Stimulated activated CD4-positive, alpha-beta T cell treated with anti-CD3 and anti-CD28 coated beads, Interleukin-1b, Interleukin-23, amount 100 ng/mL, for 48 hours (primary cell): ENCODE measurements around the gene TSG101.

Experiments
- DNase-seq: peaks from one replicate; pipeline ENCODE4 v3.0.0-alpha.2; 2020

The TSG101 gene

DNA sequence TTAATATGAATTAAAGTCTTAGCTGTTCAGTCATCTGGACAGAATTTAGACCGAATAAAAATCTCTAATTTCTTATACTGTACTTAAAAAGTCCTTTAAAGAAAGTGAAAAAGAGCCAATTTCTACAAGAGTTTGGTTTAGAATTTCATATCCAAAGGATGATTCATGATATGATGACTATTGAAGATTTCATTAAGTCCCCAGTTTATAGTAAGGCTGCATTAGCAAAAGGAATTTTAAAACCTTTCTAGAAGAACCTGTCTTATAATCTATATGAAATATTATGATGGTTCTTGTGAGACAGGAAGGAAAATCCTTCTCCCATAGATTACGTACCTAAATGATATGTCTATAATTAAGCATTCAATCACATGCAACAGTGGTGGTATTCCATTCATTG lies 34.8 kb downstream of the TSG101 start:
- DNase-seq: no peak

DNA sequence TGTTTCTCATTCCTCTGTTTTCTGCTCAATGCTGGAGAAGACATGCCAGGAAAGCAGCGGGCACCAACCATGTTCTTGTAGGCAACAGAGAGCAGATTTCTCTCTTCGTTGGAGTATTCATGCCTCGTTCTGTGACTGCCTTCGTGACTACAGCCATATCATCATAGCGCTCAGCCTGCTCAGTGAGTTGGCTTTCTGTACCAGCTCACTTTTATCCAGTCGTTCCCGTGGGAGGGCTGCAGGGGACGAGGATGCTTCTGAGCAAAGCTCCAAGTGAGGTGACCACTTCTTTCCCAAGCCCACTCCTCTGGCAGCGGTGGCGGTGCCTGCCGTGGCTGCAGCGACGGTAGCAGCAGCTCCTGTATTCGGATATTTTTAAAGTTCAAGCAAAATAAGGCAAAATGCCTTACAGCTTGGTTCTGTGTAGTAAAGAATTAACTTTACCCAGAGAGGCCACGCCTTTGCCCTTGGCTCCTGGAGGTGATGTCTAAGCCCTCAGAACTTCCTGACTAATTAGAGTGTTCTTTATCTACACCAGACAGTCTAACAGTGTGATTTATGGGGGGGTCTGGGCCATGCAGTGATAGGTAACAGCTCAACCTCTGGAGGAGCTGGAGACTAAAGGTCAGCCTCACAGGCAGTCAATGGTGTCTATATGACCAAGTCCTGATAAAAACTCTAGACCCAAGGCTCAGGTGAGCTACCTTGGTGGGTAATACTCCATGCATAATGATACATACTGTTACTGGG lies 35.8 kb downstream of the TSG101 start:
- no peak for DNase-seq

- DNase-seq: no peak
Observed at GRCh38 chr11:18490319-18490718, 36.4 kb downstream of the TSG101 start.

DNA sequence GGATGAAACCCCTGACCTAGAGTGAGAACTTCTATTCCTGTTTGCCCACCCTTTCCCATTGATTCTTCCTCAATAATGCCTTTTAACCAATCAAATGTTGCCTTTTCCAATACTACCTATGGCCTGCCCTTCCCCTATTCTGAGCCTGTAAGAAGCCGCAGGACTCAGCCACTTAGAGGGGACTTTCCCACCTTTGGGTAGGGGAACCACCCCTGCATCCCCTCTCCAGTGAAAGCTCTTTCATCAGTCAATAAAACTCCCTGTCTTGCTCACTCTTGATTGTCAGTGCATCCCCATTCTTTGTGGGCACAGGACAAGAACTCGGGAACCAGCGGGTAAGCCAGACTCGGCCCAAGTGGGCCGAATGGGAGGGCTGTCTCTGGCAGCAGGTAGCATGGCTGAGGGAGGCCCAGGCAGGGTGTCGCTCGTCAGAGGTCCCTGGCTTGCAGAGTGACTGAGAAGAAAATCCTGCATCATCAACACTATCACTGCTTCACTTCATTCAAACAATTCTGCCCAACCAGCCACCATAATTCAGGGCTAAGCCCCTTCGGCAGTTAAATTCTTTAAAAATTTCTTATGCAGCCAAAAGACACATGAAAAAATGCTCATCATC lies 40.7 kb downstream of the TSG101 start:
- no peak for DNase-seq

DNA sequence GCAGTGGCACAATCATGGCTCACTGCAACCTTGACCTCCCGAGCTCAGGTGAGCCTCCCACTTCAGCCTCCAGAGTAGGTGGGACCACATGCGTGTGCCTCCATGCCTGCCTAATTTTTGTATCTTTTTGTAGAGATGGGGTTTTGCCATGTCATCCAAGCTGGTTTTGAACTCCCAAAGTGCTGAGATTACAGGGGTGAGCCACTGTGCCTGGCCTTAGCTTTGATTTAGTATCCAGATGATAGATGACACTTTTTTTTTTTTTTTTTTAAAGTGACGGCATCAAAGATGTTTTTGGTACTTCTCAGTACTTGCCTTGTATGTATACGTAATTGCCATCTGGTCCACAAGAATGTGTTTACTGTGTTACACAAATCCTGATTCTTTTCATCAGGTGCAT lies 47.7 kb downstream of the TSG101 start:
- no peak for DNase-seq

GRCh38 chr11:18472587-18472986 lies 54.2 kb downstream of the TSG101 start:
- DNase-seq: no peak

DNA sequence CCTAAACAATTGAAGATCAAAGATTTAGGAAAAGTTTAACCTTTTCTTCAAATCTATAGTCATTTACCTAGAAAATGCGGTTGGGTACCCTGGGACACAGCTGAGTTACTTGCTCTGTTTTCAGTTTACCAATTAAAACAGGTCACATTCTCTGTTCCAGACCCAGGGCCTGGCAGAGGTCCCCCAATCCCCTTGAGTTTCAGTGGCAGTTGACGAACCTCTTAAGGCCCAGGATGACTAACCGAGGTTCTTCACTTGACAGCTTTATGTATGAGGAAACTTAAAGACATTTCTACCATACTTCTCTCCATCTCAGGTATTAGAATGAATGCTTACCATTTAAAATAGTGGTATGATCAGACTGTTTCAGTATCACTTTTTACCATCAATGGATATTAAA lies 54.7 kb downstream of the TSG101 start:
- peak; percentile 49 for DNase-seq

DNA sequence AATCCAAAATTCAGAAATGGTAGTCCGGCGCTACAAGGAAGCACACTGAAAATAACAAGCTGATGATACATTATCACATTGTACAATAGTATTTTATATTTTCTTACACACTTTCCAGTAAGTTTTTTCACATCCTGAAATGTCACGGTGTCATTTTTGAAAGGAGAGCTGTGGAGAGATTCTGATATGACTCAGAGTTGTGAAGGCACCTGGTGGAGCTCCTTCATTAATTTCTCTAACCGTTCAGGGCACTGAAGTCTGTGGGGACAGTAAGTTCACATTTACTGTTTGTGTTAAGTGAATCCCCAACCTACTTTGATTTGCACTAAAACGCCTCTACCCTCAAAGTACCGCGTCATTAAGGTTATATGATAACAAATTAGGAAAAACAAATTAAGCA lies 57.8 kb downstream of the TSG101 start:
- DNase-seq: no peak

DNA sequence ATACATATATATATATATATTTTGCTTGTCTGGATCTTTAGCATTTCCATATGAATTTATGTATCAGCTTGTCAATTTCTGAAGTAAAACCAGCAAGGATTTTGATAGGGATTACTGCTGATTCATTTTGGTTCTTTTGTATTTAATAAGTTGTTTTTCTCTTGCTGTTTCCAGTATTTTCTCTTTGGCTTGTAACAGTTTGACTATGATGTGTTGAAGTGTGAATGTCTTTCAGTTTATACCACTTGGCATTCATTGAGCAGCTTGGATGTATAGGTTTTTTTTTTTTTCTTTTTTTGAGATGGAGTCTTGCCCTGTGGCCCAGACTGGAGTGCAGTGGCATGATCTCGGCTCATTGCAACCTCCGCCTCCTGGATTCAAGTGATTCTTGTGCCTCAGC lies 58.7 kb downstream of the TSG101 start:
- DNase-seq: no peak

- DNase-seq: no peak
Observed at GRCh38 chr11:18466402-18466801, 60.3 kb downstream of the TSG101 start.

DNA sequence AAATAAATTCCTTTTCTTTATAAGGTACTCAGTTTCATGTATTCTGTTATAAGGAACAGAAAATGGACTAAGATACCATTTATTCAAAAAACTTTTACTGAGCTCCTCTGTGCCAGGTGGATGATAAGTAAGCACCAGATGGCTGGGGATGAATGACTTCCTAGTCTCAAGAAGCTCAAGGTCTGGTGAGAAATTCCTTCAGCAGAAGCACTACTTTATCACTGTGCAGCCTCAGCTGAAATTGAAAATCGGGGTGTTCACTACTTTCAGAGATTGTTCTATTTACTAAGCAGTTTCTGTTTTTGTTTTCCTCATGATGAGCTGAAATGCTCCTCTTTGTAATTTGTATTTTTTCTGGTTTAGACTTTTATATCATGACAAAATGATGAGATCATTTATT lies 63.3 kb downstream of the TSG101 start:
- DNase-seq: no peak

- DNase-seq: no peak
Observed at GRCh38 chr11:18461909-18462308, 64.8 kb downstream of the TSG101 start.

GRCh38 chr11:18459634-18460033 lies 67.1 kb downstream of the TSG101 start:
- no peak for DNase-seq

GRCh38 chr11:18457450-18457849 lies 69.3 kb downstream of the TSG101 start:
- DNase-seq: no peak

DNA sequence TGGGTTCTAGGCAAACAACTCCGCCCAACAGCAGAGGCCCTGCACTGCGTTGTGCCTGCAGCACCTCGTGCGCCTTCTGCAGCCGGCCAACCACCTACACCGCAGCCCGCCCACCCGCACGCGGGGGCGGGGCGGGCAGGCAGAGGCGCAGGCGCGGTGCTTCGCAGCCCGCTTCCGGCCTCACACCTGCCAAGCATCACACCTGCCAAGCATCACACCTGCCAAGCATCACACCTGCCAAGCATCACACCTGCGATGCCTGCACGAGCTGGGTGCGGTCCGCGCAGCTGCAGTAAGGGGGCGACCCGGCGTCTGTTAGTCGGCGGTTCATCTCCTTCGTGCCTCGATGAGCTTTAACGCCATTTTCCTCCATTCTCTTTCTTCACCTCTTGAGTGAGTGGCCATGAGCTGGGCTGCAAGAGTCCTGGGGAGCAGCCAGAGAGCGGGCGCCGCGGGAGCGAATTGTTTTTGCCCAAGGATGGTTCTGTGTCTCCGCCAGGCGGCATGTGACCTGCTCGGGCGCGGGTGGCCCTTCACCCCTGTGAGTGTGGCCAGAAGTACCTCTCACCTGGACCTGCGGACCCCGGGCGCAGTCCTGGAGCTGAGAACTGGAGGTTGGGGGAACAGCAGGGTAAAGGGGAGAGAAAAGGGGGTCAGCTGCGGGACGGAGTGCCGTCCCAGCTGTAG lies 70.9 kb downstream of the TSG101 start, which contains the start of gene LDHAL6A:
TSS of gene LDHAL6A (plus strand) at position 171 of the 687 bp plus-strand sequence. CDS start 825 bp downstream, outside the sequence.
- no peak for DNase-seq

DNA sequence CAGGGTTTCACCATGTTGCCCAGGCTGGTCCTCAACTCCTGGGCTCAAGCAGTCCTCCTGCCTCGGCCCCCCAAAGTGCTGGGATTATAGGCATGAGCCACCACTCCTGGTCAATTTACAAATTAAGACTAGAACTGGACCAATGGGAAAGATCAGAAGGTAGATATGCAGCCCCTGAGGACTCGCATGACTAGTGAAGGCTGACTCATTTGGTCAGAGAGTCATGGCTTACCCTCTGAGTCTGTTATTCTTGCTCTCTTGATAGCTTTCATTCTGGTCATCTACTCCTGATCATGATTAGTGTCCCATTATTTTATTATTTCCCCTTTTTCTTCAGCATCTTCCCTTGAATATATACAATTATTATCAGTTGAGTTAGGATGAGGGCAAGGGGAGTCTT lies 73.8 kb downstream of the TSG101 start:
- no peak for DNase-seq

DNA sequence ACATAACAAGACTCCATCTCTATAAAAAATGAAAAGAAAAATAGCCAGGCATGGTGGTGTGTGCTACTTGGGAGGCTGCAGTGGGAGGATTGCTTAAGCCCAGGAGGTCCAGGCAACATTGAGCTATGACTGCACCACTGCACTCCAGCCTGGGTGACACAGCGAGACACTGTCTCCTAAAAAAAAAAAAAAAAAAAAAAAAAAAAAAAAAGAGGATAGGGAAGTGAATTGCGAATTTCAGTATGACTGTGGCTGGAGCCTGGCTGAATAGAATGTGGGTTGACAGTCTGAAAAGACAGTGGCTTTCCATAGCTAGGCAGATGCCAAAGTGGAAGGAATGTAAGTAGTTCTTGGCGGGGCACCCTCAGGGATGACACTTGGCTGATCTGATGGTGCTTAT lies 77.5 kb downstream of the TSG101 start:
- DNase-seq: no peak

DNA sequence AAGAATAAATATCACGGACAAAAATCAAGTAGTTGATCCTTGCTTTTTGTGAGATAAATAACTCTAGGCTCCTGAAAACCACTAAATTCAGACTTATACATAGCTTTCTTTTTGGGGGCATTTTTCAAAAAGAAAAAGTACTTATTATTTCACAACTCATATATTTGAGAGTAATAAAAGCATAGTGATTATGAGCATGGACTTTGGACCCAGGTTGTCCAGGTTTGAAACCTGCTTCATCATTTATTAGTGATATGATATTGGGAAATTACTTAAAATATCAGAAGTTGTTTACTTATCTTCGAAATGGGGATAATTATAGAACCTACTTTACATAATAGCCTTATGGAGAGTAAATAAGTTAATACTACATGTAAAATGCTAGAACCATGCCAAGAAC lies 88.1 kb downstream of the TSG101 start:
- no peak for DNase-seq
